Endothelial cell of umbilical vein (primary cell): Measurements from ENCODE around the gene DAB1.

Experiments
- CTCF ChIP-seq, 2 donors: IDR thresholded peaks; 1 replicate in 1 of 2; 2 replicates in 1 of 2; pipeline ENCODE4 v1.5.1; 2011; ENCODE audit warnings: low read length in 2 of 2, mild to moderate bottlenecking in 2 of 2, moderate library complexity in 2 of 2, control low read depth in 1 of 2, inconsistent platforms in 1 of 2, low read depth in 1 of 2; ENCODE audit not compliant: insufficient read depth in 1 of 2; ENCODE audit errors: extremely low read depth in 1 of 2
- JUN ChIP-seq: IDR thresholded peaks from 2 replicates; pipeline ENCODE4 v1.6.1; 2011; ENCODE audit warnings: borderline replicate concordance, low read depth; ENCODE audit not compliant: insufficient read length, insufficient read depth
- POLR2A ChIP-seq: IDR thresholded peaks from 2 replicates; pipeline ENCODE4 v1.6.1; 2012; ENCODE audit warnings: low read depth, mild to moderate bottlenecking, control low read depth, low read length
- TF ChIP-seq, protein P1 (sequence below): IDR thresholded peaks from 2 replicates; pipeline ENCODE4 v1.6.1; 2011; ENCODE audit not compliant: insufficient read depth, insufficient read length

DNA sequence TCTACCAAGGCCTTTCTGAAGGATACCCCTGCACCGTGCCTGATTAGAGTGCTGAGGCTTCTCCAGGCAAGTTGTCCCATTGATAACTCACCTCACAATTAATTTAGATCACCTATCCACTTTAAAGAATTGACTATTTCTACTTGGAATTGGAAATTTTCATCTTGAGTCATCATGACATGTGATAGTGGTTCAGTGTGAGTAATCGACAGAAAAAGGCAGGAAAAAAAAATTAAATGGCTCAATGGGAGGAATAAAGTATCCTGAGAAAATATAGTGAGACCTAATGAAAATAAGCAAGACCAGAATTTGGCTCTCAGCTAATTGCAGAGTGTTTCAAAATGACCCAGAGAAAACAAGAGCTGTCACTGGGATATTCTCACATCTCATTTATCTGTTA lies 235.7 kb downstream of the DAB1 start:
- TF ChIP-seq, protein P1, sequence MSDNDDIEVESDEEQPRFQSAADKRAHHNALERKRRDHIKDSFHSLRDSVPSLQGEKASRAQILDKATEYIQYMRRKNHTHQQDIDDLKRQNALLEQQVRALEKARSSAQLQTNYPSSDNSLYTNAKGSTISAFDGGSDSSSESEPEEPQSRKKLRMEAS = no peak
- no peak for TF ChIP-seq CTCF (IDR thresholded peaks at IDR 0.05; ENCODE audit: extremely low read depth in 1 of 2, insufficient read depth in 1 of 2, low read depth in 1 of 2, low read length in 2 of 2)
- no peak for TF ChIP-seq POLR2A
- TF ChIP-seq JUN = no peak
